Measurements from ENCODE around the gene APOO.
"Not testable (repeated sequence)": the region's sequence is repeated elsewhere in the genome, so short reads cannot be mapped to it uniquely, and the experiment has no call there.

APOO gene

DNA sequence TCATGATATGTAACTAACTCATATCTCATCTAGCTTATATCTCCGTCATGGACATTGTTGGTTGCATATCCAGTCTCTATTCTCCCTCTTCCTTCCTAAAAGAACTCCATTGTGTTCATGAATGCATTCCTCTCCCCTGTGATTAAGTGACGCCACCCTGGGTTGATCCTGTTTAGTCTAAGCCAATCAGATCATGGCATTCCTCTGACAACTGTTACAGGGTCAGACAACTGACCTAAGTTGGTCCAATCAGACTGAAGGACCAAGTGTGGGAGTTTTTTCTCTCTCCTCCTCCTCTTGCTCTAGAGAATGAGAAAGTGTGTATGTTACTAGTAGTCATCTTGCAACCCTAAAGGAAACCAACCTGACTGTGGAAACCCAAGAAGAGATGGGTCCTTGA lies 3.6 kb downstream of the APOO start:
- no peak for DNase-seq (ENCODE audit: low read depth in 2 of 3, low spot score in 2 of 3)

GRCh38 chrX:23902419-23902818 lies 5.3 kb downstream of the APOO start:
- DNase-seq (ENCODE audit: low read depth in 2 of 3, low spot score in 2 of 3): no peak

DNA sequence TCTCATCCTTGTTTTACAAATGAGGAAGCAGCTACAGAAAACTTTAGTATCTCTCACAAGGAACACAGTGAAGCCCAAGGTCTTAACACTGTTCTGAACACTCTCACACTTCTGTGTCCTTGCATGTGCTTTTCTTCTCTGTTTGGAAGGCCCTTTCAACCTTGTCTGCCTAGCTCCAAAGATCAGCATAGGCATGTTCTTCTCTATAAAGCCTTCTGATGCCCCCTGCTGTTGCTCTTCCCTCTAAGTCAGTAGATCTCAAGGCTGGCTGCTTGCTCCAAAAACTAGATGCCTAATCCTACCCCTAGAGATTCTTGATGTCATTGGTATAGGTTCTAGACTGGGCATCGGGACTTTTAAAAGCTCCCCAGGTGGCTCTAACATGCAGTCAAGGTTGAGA lies 5.9 kb downstream of the APOO start:
- no peak for DNase-seq (ENCODE audit: low read depth in 2 of 3, low spot score in 2 of 3)

DNA sequence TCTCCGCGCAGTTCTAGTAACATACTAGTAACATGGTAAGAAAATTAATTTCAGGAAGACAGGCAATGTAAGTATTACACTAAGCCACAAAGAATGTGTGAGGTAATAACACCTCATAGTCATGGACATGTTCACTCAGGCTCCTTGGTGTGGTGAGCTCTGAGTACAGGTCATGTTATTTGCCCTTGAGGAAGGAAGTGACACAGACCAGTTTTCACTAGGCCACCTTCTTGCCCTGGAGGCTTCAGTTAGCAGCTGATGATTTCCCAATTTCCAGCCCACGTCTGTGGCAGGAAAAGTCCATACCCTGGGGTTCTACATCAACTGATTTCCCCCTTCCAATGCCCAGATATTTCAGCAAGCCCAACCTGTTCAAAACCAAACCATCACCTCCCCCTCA lies 6.7 kb downstream of the APOO start:
- DNase-seq (ENCODE audit: low read depth in 2 of 3, low spot score in 2 of 3): no peak

- DNase-seq (ENCODE audit: low read depth in 2 of 3, low spot score in 2 of 3): no peak
Measured at GRCh38 chrX:23900220-23900797, 7.4 kb downstream of the APOO start.

GRCh38 chrX:23898412-23898959 lies 9.3 kb downstream of the APOO start:
- no peak for DNase-seq (ENCODE audit: low read depth in 2 of 3, low spot score in 2 of 3)

- DNase-seq (ENCODE audit: low read depth in 2 of 3, low spot score in 2 of 3): no peak
Measured at GRCh38 chrX:23896981-23897380, 10.8 kb downstream of the APOO start.

DNA sequence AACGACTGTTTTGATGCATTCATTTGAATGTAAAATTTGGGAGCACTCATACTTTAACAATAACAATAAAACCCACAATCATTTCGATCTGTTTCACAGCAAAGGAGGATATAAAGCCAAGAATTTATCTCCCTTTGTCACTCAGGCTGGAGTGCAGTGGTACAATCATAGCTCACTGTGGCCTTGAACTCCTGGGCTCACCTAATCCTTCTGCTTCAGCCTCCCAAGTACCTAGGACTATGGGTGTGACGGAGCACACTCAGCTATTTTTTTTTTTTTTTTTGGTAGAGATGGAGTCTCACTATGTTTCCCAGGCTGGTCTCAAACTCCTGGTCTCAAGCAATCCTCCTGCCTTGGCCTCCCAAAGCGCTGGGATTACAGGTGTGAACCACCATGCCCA lies 11.2 kb downstream of the APOO start:
- not testable (repeated sequence) for DNase-seq (ENCODE audit: low read depth in 2 of 3, low spot score in 2 of 3)

GRCh38 chrX:23894993-23895392 lies 12.7 kb downstream of the APOO start:
- not testable (repeated sequence) for DNase-seq (ENCODE audit: low read depth in 2 of 3, low spot score in 2 of 3)

DNA sequence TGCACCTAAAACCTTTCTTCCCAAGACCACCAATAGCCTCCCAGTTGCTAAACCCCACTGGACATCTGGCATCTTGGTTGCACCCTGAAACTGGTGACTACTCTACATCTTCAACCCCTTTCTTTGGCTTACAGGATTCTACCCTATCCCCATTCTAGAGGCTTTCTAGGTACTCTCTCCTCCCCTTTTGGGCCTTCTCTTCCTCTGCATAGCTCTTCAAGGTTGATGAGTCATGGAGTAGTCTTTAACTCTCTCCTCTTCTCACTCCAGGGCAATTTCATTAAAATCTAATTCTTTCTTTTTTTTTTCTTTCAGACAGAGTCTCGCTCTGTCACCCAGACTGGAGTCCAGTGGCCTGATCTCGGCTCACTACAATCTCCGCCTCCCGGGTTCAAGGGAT lies 16.8 kb downstream of the APOO start:
- no peak for DNase-seq (ENCODE audit: low read depth in 2 of 3, low spot score in 2 of 3)

DNA sequence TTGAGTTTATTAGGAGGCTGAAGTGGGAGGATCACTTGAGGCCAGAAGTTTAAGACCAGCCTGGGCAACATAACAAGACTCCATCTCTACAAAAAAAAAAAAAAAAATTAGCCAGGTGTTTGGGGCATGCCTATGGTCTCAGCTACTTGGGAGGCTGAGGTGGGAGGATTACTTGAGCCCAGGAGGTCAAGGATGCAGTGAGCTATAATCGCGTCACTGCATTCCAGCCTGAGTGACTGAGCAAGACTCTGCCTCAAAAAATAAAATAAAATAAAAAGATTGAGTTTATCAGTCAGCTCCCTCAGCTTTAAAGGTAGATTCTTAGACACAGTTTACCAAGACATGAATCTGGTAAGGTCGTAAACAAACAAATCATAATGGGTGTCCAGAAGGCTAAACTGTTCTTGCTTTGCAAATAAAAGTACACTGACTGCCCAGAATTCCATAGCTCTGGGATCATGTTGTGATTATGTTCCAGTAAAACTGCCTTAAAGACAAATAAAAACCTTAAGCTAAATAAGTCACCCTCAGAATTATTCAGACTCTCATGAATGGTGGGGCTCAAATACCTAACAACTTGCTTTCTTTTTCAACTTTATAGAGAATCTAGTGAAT lies 18.7 kb downstream of the APOO start:
- no peak for DNase-seq (ENCODE audit: low read depth in 2 of 3, low spot score in 2 of 3)

GRCh38 chrX:23887918-23888317 lies 19.8 kb downstream of the APOO start:
- no peak for DNase-seq (ENCODE audit: low read depth in 2 of 3, low spot score in 2 of 3)

DNA sequence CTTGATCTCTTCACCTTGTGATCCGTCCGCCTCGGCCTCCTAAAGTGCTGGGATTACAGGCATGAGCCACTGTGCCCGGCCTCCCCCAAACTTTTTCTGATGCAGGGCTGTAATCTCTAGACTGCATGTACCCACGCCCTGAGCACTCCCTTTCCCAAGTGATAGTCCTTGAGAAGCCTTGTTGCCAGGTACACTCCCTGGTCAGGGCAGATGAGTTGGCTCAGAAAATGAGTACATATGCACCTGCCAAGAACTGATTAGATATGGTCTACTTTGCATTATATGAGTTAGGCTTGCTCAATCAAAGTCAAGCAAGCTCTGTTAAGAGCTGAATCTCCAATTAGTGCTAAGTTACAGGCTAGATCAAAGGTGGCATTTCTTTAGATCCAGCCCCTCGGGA lies 20.3 kb downstream of the APOO start:
- no peak for DNase-seq (ENCODE audit: low read depth in 2 of 3, low spot score in 2 of 3)

GRCh38 chrX:23885803-23886202 lies 21.9 kb downstream of the APOO start:
- DNase-seq (ENCODE audit: low read depth in 2 of 3, low spot score in 2 of 3): no peak

GRCh38 chrX:23884427-23885024 lies 23.2 kb downstream of the APOO start:
- DNase-seq (ENCODE audit: low read depth in 2 of 3, low spot score in 2 of 3): no peak

DNA sequence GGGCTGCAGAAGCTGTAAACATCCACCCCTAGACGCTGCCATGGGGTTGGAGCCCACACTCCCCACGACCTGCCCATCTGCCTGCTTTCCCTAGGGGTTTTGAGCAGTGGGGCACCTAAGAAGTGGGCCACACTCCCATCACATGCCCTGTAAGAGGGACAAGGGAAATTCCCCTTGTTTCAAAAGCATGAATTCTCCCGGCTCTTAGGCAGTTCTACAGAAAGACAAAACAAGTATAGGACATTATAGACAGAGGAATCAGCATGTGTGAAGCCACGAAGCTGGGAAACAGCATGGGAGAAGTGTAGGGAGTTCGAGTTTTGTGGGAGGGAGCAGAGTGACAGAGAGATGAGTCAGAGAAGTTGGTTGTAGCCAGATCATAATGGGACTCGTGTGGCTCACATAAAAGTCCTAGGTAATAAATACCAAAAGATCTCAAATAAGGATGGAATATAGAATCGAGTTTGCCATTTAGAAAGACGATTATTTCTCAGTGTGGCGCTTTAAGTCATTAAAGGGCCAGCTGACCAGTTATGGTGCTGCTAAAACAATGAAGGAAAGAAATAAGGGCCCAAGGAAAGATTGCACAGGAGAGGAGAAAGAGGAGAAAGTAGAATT lies 23.9 kb downstream of the APOO start:
- no peak for DNase-seq (ENCODE audit: low read depth in 2 of 3, low spot score in 2 of 3)

DNA sequence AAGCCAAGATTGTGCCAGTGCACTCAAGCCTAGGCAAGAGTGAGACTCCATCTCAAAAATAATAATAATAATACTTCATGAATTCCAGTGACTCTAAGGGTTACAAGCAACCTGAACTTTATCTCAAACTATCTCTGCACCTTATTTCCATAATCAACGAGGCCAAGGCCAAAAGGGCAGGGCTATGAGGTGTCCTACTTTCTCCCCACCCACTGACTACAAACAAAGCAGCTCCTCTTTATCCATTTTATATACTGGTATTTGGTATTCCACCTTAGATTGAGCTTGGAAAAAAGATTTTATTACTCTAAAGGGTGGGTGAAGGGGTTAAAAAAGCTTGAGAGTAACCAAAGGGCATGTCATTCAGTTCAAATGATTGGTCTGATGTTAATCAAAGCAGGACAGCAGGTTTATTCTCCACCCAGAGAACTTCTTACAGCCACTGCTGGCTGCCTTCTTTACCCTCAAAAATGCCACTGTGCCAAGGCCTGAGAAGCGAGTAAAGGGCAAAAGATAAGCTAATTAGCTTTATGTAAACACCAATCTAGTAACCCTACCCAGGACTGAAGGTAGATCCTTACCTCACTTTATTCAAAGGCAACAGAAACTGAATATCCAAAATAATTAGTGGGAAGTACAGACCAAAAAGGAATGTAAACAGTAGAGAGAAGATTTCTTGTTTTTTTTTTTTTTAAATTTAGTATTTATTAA lies 28.2 kb downstream of the APOO start:
- no peak for DNase-seq (ENCODE audit: low read depth in 2 of 3, low spot score in 2 of 3)

DNA sequence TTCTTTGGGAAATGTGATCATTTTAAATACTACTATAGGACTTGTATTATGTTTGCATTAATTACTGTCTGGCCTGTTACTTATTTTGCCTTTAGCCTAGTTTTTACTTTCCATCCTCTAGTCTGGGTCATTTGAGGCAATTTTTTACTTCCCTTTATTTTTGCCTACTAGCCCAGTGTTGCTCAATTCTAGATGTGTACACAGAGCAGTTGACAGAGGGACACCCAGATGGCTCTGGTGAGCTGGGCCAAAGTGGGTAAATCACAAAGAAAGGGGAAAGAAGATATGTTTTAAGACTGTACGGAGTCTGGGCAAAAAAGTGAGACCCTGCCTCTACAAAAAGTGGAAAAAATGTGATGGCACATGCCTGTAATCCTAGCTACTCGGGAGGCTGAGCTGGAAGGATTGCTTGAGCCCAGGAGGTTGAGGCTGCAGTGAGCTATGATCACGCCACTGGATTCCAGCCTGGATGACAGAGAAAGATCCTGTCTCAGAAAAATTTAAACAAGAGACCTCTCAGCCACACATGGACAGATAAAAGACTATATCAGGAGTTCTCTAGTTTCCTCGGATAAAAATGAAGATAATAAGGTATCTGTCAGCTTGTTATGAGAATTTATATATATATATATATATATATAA lies 35.7 kb downstream of the APOO start:
- DNase-seq (ENCODE audit: low read depth in 2 of 3, low spot score in 2 of 3): no peak

DNA sequence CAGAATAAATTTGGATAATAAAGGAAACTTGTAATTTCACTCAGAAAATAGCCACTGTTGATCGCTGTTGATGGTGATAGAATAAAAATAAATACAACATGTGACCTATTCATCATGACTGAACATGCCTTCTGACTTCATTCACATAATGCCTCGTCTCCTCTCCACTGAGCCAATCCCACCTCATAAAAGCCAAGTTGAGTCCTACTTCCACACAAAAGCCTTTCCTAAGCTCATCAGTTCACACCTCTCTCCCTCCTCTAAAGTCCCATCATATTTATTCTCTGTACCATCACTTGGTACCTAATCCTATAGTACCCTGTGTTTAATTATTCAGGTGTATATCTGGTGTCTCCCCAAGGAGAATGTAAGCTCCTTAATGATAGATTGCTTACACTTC lies 37.7 kb downstream of the APOO start:
- no peak for DNase-seq (ENCODE audit: low read depth in 2 of 3, low spot score in 2 of 3)

- no peak for DNase-seq (ENCODE audit: low read depth in 2 of 3, low spot score in 2 of 3)
Measured at GRCh38 chrX:23864742-23865326, 42.9 kb downstream of the APOO start.

GRCh38 chrX:23861952-23862351 lies 45.8 kb downstream of the APOO start:
- DNase-seq (ENCODE audit: low read depth in 2 of 3, low spot score in 2 of 3): not testable (repeated sequence)
